Endothelial cell of umbilical vein (primary cell): Measurements from ENCODE around the gene SH3PXD2A.

ENCODE experiments used
- CTCF ChIP-seq, 2 donors: IDR thresholded peaks; 1 replicate in 1 of 2; 2 replicates in 1 of 2; pipeline ENCODE4 v1.5.1; 2011; ENCODE audit warnings: low read length in 2 of 2, mild to moderate bottlenecking in 2 of 2, moderate library complexity in 2 of 2, control low read depth in 1 of 2, inconsistent platforms in 1 of 2, low read depth in 1 of 2; ENCODE audit not compliant: insufficient read depth in 1 of 2; ENCODE audit errors: extremely low read depth in 1 of 2
- EZH2 ChIP-seq: IDR thresholded peaks from 2 replicates; pipeline ENCODE4 v1.6.1; 2012; ENCODE audit warnings: borderline replicate concordance, low read depth, mild to moderate bottlenecking, moderate library complexity, low read length, inconsistent platforms; ENCODE audit not compliant: severe bottlenecking
- GATA2 ChIP-seq: IDR thresholded peaks from 2 replicates; pipeline ENCODE4 v1.7.0; 2011; ENCODE audit warnings: low read depth, mild to moderate bottlenecking, moderate library complexity, mixed read lengths, low read length; ENCODE audit not compliant: insufficient read length, insufficient read depth
- MAX ChIP-seq: IDR thresholded peaks from 2 replicates; pipeline ENCODE4 v1.6.1; 2011; ENCODE audit not compliant: insufficient read depth, insufficient read length
- MYC ChIP-seq: IDR thresholded peaks from one replicate; pipeline ENCODE4 v1.6.1; 2011; ENCODE audit warnings: mild to moderate bottlenecking, low read depth, low read length
- POLR2A ChIP-seq: IDR thresholded peaks from 2 replicates; pipeline ENCODE4 v1.6.1; 2012; ENCODE audit warnings: low read depth, mild to moderate bottlenecking, control low read depth, low read length
- POLR2AphosphoS5 ChIP-seq: IDR thresholded peaks from 2 replicates; pipeline ENCODE4 v1.6.1; 2012; ENCODE audit warnings: low read depth, mild to moderate bottlenecking, control low read depth, low read length, moderate library complexity; ENCODE audit not compliant: insufficient read depth

- no peak for TF ChIP-seq CTCF (IDR thresholded peaks at IDR 0.05; ENCODE audit: extremely low read depth in 1 of 2, insufficient read depth in 1 of 2, low read depth in 1 of 2, low read length in 2 of 2)
- no peak for TF ChIP-seq POLR2A
- no peak for TF ChIP-seq MAX
- no peak for TF ChIP-seq MYC
- TF ChIP-seq EZH2: no peak
- TF ChIP-seq POLR2AphosphoS5: no peak
- TF ChIP-seq GATA2: no peak
Observed at GRCh38 chr10:103638948-103639347, 216.4 kb downstream of the SH3PXD2A start.
